Omental fat pad (tissue), 4 donors: Measurements from ENCODE around the gene GLI3. TPM values are rescaled to one million over a fixed set of nuclear protein-coding genes. Genes with fewer than 3 reads are reported as not detected.

Source experiments
- ATAC-seq: fragments of 150-250 bp; one replicate; pipeline ENCODE4 v1.9.1; 2016; ENCODE audit warnings: mild to moderate bottlenecking, moderate library complexity; ENCODE audit not compliant: low FRiP score
- DNase-seq: peaks from one replicate; pipeline ENCODE4 v3.0.0-alpha.2; 2019; ENCODE audit warnings: low spot score
- CTCF ChIP-seq, 3 donors: fragments of 450-650 bp; IDR thresholded peaks; one replicate each; pipeline ENCODE4 v1.5.1; 2016 to 2017; ENCODE audit warnings: antibody characterized with exemption in 3 of 3, mild to moderate bottlenecking in 3 of 3, moderate library complexity in 2 of 3
- total RNA-seq, 4 donors: library from RNA; depleted of rRNA; stranded (reverse); fragments of >200 nt; gene quantifications; one replicate each; pipeline ENCODE4 v1.1.0, GENCODE V29; 2016

The GLI3 gene
- total RNA-seq, 4 donors from 2014 or later = 10.0 to 19.2 (median 14.6) TPM

DNA sequence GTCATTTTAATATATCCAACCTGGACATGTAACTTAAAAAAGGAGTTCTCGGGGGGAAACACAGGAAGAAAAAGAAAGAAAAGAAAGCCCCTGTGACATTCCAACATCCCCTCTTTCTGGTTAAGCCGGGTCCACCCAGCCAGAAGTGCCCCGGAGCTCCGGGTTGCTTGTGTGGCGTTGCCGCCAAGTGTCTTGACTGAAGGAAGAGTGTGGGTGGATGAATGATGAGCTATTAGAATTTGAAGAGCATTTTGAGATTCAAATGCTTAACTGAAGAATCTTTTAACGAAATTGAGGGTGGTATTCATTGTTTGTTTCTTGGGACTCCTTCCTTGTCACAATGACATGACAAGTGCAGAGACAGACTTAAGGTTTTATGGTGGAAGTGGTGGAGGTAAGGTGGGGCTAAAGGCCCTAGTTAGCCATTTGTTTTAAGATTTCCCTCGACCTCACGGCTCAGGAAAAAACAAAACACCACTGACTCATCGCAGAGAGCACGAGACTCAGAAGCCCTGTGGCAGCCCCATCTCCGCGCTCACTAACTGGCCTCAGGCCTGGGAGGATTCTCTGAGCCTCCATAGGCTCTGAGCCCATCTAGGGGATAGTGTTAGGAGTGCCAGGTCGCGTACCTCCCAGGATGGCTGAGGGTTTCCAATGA, 1.8 kb upstream of the GLI3 start:
- ATAC-seq (no peak), DNase-seq (no peak)
- TF ChIP-seq CTCF (IDR thresholded peaks at IDR 0.05) = no peak

- TF ChIP-seq CTCF (IDR thresholded peaks at IDR 0.05) = no peak
- peak; percentile 11 for ATAC-seq
- peak; percentile 32 for DNase-seq
These were observed 967 bp upstream of the GLI3 start for GRCh38 chr7:42237811-42238541.

GRCh38 chr7:42236266-42236975, 588 bp downstream of the GLI3 start:
- peak; percentile 43 for ATAC-seq
- no peak for TF ChIP-seq CTCF (IDR thresholded peaks at IDR 0.05)

GRCh38 chr7:42235741-42236161, 1.3 kb downstream of the GLI3 start:
- ATAC-seq (no peak), DNase-seq (no peak)
- no peak for TF ChIP-seq CTCF (IDR thresholded peaks at IDR 0.05)

More at GRCh38 chr7:42236266-42236975, 588 bp downstream of the GLI3 start:
- DNase-seq = peak; percentile 27

DNA sequence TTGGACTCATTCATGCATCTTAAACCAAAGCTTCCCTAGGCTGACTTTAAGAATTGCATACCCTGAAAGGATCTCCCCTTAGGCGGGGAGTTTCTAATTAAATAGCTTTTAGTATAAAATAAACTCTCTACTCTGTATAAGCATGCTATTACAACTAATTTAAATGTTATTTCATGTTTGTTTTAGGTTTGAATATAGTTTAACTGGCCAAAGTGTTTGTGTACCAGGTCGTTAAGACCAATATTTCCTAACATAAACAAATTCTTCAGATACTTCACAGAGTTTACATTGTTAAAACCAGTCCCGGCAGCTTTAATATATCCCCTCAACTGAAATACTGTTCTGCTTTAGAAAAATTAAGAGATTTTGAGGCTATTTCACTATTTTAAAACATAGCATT, 2.3 kb downstream of the GLI3 start:
- DNase-seq (no peak), ATAC-seq (no peak)
- TF ChIP-seq CTCF (IDR thresholded peaks at IDR 0.05) = no peak

GRCh38 chr7:42233695-42234331, 3.2 kb downstream of the GLI3 start:
- TF ChIP-seq CTCF (IDR thresholded peaks at IDR 0.05) = no peak
- DNase-seq (no peak), ATAC-seq (no peak)
